ENCODE results near the gene TMEM221. TPM values are rescaled to one million over a fixed set of nuclear protein-coding genes. Genes with fewer than 3 reads are reported as not detected.
"Not testable (repeated sequence)": the region's sequence is repeated elsewhere in the genome, so short reads cannot be mapped to it uniquely, and the experiment has no call there.

The TMEM221 gene
- total RNA-seq, 1 experiment from 2014 or later, result 0.39 TPM

DNA sequence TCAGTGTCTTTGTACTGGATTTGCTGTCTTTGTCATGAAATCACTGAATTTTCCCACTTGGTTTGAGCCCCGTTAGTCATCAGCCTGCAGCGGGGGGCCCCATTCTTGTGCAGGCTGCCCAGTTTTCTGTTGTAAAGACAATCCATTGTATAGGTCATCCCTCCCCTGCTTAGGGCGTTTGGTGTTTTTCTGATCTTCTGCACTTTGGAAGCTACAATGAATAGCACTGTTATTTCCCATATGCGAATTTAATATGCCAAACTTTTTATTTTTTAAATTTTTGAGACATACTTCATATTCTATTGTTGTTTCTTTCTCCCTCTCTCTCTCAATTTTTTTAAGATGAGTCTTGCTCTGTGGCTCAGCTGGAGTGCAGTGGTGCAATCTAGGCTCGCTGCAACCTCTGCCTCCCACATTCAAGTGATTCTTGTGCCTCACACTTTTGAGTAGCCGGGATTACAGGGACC, 30.9 kb upstream of the TMEM221 start:
- ChIA-PET CTCF (interaction anchor here (0.7 kb wide), 1 partner anchor 47 kb away, joined by 3 read pairs; no protein-coding TSS in a partner anchor), POLR2A (no interaction called here)
- Histone ChIP-seq H3K4me1 (ENCODE audit: control insufficient read depth, insufficient read depth, low read length) (peaks cover 7% of the 10 kb centered on the region), H3K36me3 (ENCODE audit: control insufficient read depth, insufficient read depth, low read length) (no peaks in the 10 kb centered on the region), H3K27me3 (ENCODE audit: control insufficient read depth, insufficient read depth, low read length) (no peaks in the 10 kb centered on the region), H3K4me3 (ENCODE audit: low read depth in 2 of 2, low read length in 2 of 2) (no peak overlapping the region), H3K27ac (ENCODE audit: low read length) (no peak overlapping the region), H3K9me3 (ENCODE audit: control insufficient read depth, insufficient read depth, low read depth, low read length) (no peaks in the 10 kb centered on the region)
- intact Hi-C loops (cut with micrococcal nuclease; ENCODE audit: unreplicated experiment), result no loop called here
- in situ Hi-C loops (cut with HindIII; ENCODE audit: low pct_unique_long_range_greater_than_20kb, low sequenced_read_pairs), result no loop called here
- no TSS peak for BruUV-seq (replicated peaks)
- no peak for ATAC-seq
- TF ChIP-seq, protein P1, sequence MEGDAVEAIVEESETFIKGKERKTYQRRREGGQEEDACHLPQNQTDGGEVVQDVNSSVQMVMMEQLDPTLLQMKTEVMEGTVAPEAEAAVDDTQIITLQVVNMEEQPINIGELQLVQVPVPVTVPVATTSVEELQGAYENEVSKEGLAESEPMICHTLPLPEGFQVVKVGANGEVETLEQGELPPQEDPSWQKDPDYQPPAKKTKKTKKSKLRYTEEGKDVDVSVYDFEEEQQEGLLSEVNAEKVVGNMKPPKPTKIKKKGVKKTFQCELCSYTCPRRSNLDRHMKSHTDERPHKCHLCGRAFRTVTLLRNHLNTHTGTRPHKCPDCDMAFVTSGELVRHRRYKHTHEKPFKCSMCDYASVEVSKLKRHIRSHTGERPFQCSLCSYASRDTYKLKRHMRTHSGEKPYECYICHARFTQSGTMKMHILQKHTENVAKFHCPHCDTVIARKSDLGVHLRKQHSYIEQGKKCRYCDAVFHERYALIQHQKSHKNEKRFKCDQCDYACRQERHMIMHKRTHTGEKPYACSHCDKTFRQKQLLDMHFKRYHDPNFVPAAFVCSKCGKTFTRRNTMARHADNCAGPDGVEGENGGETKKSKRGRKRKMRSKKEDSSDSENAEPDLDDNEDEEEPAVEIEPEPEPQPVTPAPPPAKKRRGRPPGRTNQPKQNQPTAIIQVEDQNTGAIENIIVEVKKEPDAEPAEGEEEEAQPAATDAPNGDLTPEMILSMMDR (IDR thresholded peaks at IDR 0.05), result no peak
- no peak for TF ChIP-seq POLR2AphosphoS5 (IDR thresholded peaks at IDR 0.05; ENCODE audit: low read depth, low read length)
- TF ChIP-seq TCF7L2 (IDR thresholded peaks at IDR 0.05; ENCODE audit: low read depth, low read length), result no peak
- TF ChIP-seq, protein P2, sequence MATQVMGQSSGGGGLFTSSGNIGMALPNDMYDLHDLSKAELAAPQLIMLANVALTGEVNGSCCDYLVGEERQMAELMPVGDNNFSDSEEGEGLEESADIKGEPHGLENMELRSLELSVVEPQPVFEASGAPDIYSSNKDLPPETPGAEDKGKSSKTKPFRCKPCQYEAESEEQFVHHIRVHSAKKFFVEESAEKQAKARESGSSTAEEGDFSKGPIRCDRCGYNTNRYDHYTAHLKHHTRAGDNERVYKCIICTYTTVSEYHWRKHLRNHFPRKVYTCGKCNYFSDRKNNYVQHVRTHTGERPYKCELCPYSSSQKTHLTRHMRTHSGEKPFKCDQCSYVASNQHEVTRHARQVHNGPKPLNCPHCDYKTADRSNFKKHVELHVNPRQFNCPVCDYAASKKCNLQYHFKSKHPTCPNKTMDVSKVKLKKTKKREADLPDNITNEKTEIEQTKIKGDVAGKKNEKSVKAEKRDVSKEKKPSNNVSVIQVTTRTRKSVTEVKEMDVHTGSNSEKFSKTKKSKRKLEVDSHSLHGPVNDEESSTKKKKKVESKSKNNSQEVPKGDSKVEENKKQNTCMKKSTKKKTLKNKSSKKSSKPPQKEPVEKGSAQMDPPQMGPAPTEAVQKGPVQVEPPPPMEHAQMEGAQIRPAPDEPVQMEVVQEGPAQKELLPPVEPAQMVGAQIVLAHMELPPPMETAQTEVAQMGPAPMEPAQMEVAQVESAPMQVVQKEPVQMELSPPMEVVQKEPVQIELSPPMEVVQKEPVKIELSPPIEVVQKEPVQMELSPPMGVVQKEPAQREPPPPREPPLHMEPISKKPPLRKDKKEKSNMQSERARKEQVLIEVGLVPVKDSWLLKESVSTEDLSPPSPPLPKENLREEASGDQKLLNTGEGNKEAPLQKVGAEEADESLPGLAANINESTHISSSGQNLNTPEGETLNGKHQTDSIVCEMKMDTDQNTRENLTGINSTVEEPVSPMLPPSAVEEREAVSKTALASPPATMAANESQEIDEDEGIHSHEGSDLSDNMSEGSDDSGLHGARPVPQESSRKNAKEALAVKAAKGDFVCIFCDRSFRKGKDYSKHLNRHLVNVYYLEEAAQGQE (IDR thresholded peaks at IDR 0.05; ENCODE audit: insufficient read depth in 1 of 2, low read depth in 2 of 2, low read length in 1 of 2), result no peak
- no peak for TF ChIP-seq SIN3A (IDR thresholded peaks at IDR 0.05; ENCODE audit: borderline replicate concordance, insufficient read depth, low read depth, low read length)
- no peak for DNase-seq (ENCODE audit: low read depth, low spot score)

DNA sequence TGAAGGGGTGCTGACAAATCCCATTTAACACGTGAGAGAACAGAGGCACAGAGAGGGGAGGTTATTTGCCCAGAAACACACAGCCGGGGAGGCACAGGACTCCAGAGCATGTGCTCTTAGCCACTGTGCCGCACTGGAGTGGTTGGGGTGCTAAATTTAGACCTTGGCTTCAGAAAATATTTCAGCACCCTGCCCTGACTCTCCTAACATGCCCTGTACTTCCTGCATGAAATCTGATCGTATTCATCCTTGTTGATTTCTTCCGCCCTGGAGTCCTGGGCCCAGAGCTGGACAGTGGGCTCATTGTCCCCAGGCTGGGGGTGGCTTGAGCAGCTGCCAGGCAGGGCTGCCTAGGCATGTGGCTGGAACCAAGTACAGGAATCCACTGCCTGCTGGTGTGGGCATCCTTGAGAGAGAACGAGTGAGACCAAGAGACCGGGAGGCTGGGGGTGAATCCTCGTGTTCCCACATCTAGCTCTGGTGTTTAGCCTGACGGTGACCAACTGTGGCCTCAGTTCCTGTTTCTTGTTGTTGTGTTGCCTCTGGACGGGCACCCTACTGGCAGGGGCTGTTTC, 27.2 kb upstream of the TMEM221 start:
- H3K4me3 ChIP-seq (ENCODE audit: low read depth in 2 of 2, low read length in 2 of 2), result no peak overlapping the region
- no peaks in the 10 kb centered on the region for H3K36me3 ChIP-seq (ENCODE audit: control insufficient read depth, insufficient read depth, low read length)
- DNase-seq (ENCODE audit: low read depth, low spot score), result no peak
- no peaks in the 10 kb centered on the region for H3K9me3 ChIP-seq (ENCODE audit: control insufficient read depth, insufficient read depth, low read depth, low read length)
- peak; percentile 72 for ATAC-seq
- H3K27ac ChIP-seq (ENCODE audit: low read length), result peak overlapping the region; percentile 44; the same call in 1 of the 2 replicates
- TF ChIP-seq POLR2AphosphoS5 (IDR thresholded peaks at IDR 0.05; ENCODE audit: low read depth, low read length) (no peak), SIN3A (IDR thresholded peaks at IDR 0.05; ENCODE audit: borderline replicate concordance, insufficient read depth, low read depth, low read length) (no peak), TCF7L2 (IDR thresholded peaks at IDR 0.05; ENCODE audit: low read depth, low read length) (no peak)
- TF ChIP-seq, protein P1 (IDR thresholded peaks at IDR 0.05), result no peak
- H3K4me1 ChIP-seq (ENCODE audit: control insufficient read depth, insufficient read depth, low read length), result peaks cover 7% of the 10 kb centered on the region
- BruUV-seq (replicated peaks), result no TSS peak
- no peaks in the 10 kb centered on the region for H3K27me3 ChIP-seq (ENCODE audit: control insufficient read depth, insufficient read depth, low read length)
- intact Hi-C loops (cut with micrococcal nuclease; ENCODE audit: unreplicated experiment), result no loop called here
- CTCF ChIA-PET, result no interaction called here
- in situ Hi-C loops (cut with HindIII; ENCODE audit: low pct_unique_long_range_greater_than_20kb, low sequenced_read_pairs), result no loop called here
- POLR2A ChIA-PET, result no interaction called here

DNA sequence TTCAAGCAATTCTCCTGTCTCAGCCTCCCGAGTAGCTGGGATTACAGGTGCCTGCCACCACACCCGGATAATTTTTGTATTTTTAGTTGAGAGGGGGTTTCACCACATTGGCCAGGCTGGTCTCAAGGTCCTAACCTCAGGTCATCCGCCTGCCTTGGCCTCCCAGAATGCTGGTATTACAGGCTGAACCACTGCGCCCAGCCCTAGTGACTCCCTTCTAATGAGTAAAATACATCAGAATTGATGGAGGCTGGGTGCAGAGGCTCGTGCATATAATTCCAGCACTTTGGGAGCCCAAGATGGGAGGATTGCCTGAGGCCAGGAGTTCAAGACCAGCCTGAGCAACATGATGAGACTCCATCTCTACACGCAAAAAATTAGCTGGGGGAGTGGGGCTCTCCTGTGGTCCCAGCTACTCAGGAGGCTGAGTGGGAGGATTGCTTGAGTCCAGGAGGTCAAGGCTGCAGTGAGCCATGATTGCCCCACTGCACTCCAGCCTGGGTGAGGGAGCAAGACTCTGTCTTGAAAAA, 26.6 kb upstream of the TMEM221 start:
- BruUV-seq (replicated peaks); ATAC-seq; H3K4me1 ChIP-seq (ENCODE audit: control insufficient read depth, insufficient read depth, low read length); H3K9me3 ChIP-seq (ENCODE audit: control insufficient read depth, insufficient read depth, low read depth, low read length); POLR2A ChIA-PET; H3K27me3 ChIP-seq (ENCODE audit: control insufficient read depth, insufficient read depth, low read length); H3K36me3 ChIP-seq (ENCODE audit: control insufficient read depth, insufficient read depth, low read length); intact Hi-C loops (cut with micrococcal nuclease; ENCODE audit: unreplicated experiment); H3K4me3 ChIP-seq (ENCODE audit: low read depth in 2 of 2, low read length in 2 of 2); DNase-seq (ENCODE audit: low read depth, low spot score); in situ Hi-C loops (cut with HindIII; ENCODE audit: low pct_unique_long_range_greater_than_20kb, low sequenced_read_pairs): not testable (repeated sequence)
- H3K27ac ChIP-seq (ENCODE audit: low read length), result peak overlapping the region; percentile 44; the same call in 1 of the 2 replicates
- CTCF ChIA-PET, result interaction anchor here (0.7 kb wide), 1 partner anchor 288 kb away, joined by 4 read pairs; no protein-coding TSS in a partner anchor
